HepG2 (cell line): ENCODE results near the gene ISG20L2. TPM values are rescaled to one million over a fixed set of nuclear protein-coding genes. Genes with fewer than 3 reads are reported as not detected.

ENCODE experiments used
- CEBPB ChIP-seq: IDR thresholded peaks from 2 replicates; pipeline ENCODE4 v1.6.1; 2011; ENCODE audit warnings: low read depth, low read length, improper control_type of control experiment, borderline replicate concordance
- CENPX ChIP-seq: sonication (generic); formaldehyde crosslinking; IDR thresholded peaks from 2 replicates; pipeline ENCODE4 v1.9.0; 2021; ENCODE audit warnings: mild to moderate bottlenecking, missing genetic modification reagents, moderate library complexity
- DMTF1 ChIP-seq: sonication (generic); formaldehyde crosslinking; IDR thresholded peaks from 2 replicates; pipeline ENCODE4 v1.4.0; 2020; ENCODE audit warnings: mild to moderate bottlenecking, missing genetic modification reagents
- MNT ChIP-seq: fragments of 450-650 bp; IDR thresholded peaks from 2 replicates; pipeline ENCODE4 v1.6.1; 2016
- PITX1 ChIP-seq: sonication (generic); formaldehyde crosslinking; IDR thresholded peaks from 2 replicates; pipeline ENCODE4 v1.5.1; 2020; ENCODE audit warnings: mild to moderate bottlenecking, missing genetic modification reagents
- PLSCR1 ChIP-seq: sonication (generic); formaldehyde crosslinking; IDR thresholded peaks from 2 replicates; pipeline ENCODE4 v1.5.0; 2020; ENCODE audit warnings: missing genetic modification reagents, mild to moderate bottlenecking, borderline replicate concordance
- RBFOX2 ChIP-seq: fragments of 200-400 bp; formaldehyde crosslinking; IDR thresholded peaks from 2 replicates; pipeline ENCODE4 v1.6.1; 2017; ENCODE audit warnings: low read depth, mild to moderate bottlenecking, low read length
- REL ChIP-seq: sonication (generic); formaldehyde crosslinking; conservative IDR thresholded peaks from 2 replicates; pipeline ENCODE4 v1.8.0; 2022; ENCODE audit warnings: mild to moderate bottlenecking, missing genetic modification reagents, moderate library complexity
- SIX1 ChIP-seq: sonication (generic); formaldehyde crosslinking; IDR thresholded peaks from 2 replicates; pipeline ENCODE4 v1.4.0; 2020; ENCODE audit warnings: missing genetic modification reagents, borderline replicate concordance
- TBP ChIP-seq: sonication (generic); formaldehyde crosslinking; IDR thresholded peaks from 2 replicates; pipeline ENCODE4 v1.5.0; 2020; ENCODE audit warnings: missing genetic modification reagents
- TP53 ChIP-seq: sonication (generic); formaldehyde crosslinking; conservative IDR thresholded peaks from 2 replicates; pipeline ENCODE4 v1.4.0; 2020; ENCODE audit warnings: missing genetic modification reagents
- ZBTB39 ChIP-seq: sonication (generic); formaldehyde crosslinking; IDR thresholded peaks from 2 replicates; pipeline ENCODE4 v1.5.0; 2020; ENCODE audit warnings: missing genetic modification reagents
- ZFP36L1 ChIP-seq: sonication (generic); formaldehyde crosslinking; IDR thresholded peaks from 2 replicates; pipeline ENCODE4 v1.8.0; 2022; ENCODE audit warnings: mild to moderate bottlenecking, missing genetic modification reagents, moderate library complexity
- ZNF331 ChIP-seq: sonication (generic); formaldehyde crosslinking; IDR thresholded peaks from 2 replicates; pipeline ENCODE4 v1.4.0; 2020; ENCODE audit warnings: missing genetic modification reagents
- ZNF496 ChIP-seq: sonication (generic); formaldehyde crosslinking; IDR thresholded peaks from 2 replicates; pipeline ENCODE4 v1.8.1; 2023; ENCODE audit warnings: mild to moderate bottlenecking, moderate library complexity, missing genetic modification reagents; ENCODE audit not compliant: insufficient replicate concordance
- ZNF546 ChIP-seq: sonication (generic); formaldehyde crosslinking; conservative IDR thresholded peaks from 2 replicates; pipeline ENCODE4 v1.8.1; 2023; ENCODE audit warnings: mild to moderate bottlenecking, missing genetic modification reagents
- ZNF550 ChIP-seq: sonication (generic); formaldehyde crosslinking; IDR thresholded peaks from 2 replicates; pipeline ENCODE4 v1.4.0; 2020; ENCODE audit warnings: mild to moderate bottlenecking, missing genetic modification reagents, borderline replicate concordance
- ZNF576 ChIP-seq: sonication (generic); formaldehyde crosslinking; IDR thresholded peaks from 2 replicates; pipeline ENCODE4 v1.4.0; 2020; ENCODE audit warnings: mild to moderate bottlenecking, missing genetic modification reagents
- ZNF577 ChIP-seq: sonication (generic); formaldehyde crosslinking; IDR thresholded peaks from 2 replicates; pipeline ENCODE4 v1.4.0; 2020; ENCODE audit warnings: mild to moderate bottlenecking, low read depth, missing genetic modification reagents, borderline replicate concordance
- ZNF639 ChIP-seq: conservative IDR thresholded peaks from 2 replicates; pipeline ENCODE4 v1.6.1; 2018; ENCODE audit warnings: missing genetic modification reagents
- polyA plus RNA-seq, 8 experiments: library from polyadenylated mRNA; depleted of rRNA in 3 of 8; stranded (reverse) in 7 of 8; unstranded in 1 of 8; fragments of >200 nt; fragmentation: Illumina TruSeq in 4 of 8; extraction: Trizol in 4 of 8; gene quantifications; 2 replicates each; pipeline versions ENCODE4 v1.2.1 to v1.2.3, GENCODE V29; 2011 to 2016; ENCODE audit warnings: low read depth in 4 of 8, missing spikeins in 1 of 8, mixed read lengths in 1 of 8; ENCODE audit not compliant: insufficient read depth in 1 of 8
- total RNA-seq, 5 experiments: library from RNA; depleted of rRNA; stranded (reverse); fragments of >200 nt; fragmentation: Illumina TruSeq; extraction: Trizol; gene quantifications; 2 replicates each; pipeline ENCODE4 v1.2.3, GENCODE V29; 2016; ENCODE audit warnings: low read depth in 1 of 5

Gene ISG20L2
- total and polyA plus RNA-seq, 2 of the 13 experiments (the other 11 are each of a cell fraction or from before 2014, with no cell fraction given), result 19.8 to 21.3 TPM

GRCh38 chr1:156767101-156767878 lies 38.7 kb upstream of the ISG20L2 start, which contains the start of gene PRCC (continued):
- TF ChIP-seq ZNF639 (peak; percentile 50), SIX1 (peak; percentile 45; the same call in 1 of the 2 replicates), ZBTB39 (CRISPR knock-in tag) (0 out of 2 replicates have a peak, but pooled peaks have one; percentile 40), ZNF550 (no peak), ZFP36L1 (CRISPR knock-in tag) (no peak), ZNF576 (CRISPR knock-in tag) (no peak), ZNF331 (CRISPR knock-in tag) (0 out of 2 replicates have a peak, but pooled peaks have one; percentile 4), PLSCR1 (CRISPR knock-in tag) (no peak), PITX1 (CRISPR knock-in tag) (peak; percentile 57; the same call in 1 of the 2 replicates), TBP (peak; percentile 100), CEBPB (no peak), DMTF1 (no peak), ZNF577 (no peak; the same call in 1 of the 2 replicates), RBFOX2 (peak; percentile 78), CENPX (no peak), ZNF496 (no peak), REL (CRISPR knock-in tag) (no peak), MNT (no peak), TP53 (CRISPR knock-in tag) (no peak), ZNF546 (CRISPR knock-in tag) (peak; percentile 71; the same call in 1 of the 2 replicates)
